ENCODE data around the gene ST3GAL4. TPM values are rescaled to one million over a fixed set of nuclear protein-coding genes. Genes with fewer than 3 reads are reported as not detected.

ST3GAL4 gene
- total RNA-seq, 1 donor: 13.8 TPM

GRCh38 chr11:126407682-126408288 lies 52.3 kb downstream of the ST3GAL4 start:
- Histone ChIP-seq H3K27me3 (ENCODE audit: insufficient read depth, low read length) (no peaks in the 10 kb centered on the region), H3K79me2 (ENCODE audit: insufficient read depth, low read length) (no peaks in the 10 kb centered on the region), H3K4me2 (ENCODE audit: insufficient read depth, low read length) (no peak overlapping the region), H2AFZ (ENCODE audit: low read length) (no peak overlapping the region), H4K20me1 (ENCODE audit: insufficient read depth, low read length) (peaks cover 8% of the 10 kb centered on the region), H3K4me1 (ENCODE audit: insufficient read depth, low read length) (no peaks in the 10 kb centered on the region), H3K4me3 (ENCODE audit: insufficient read depth, low read length) (no peak overlapping the region), H3K9me3 (ENCODE audit: low read depth, low read length) (no peaks in the 10 kb centered on the region), H3K27ac (ENCODE audit: low read depth, low read length) (no peak overlapping the region), H3K36me3 (ENCODE audit: insufficient read depth, low read length) (peaks cover 22% of the 10 kb centered on the region)
- TF ChIP-seq CTCF (IDR thresholded peaks at IDR 0.05; ENCODE audit: extremely low read depth, low read depth, low read length): no peak
- DNase-seq (ENCODE audit: insufficient read length, low spot score, missing footprints): peak; percentile 63

- no peaks in the 10 kb centered on the region for H3K9me3 ChIP-seq (ENCODE audit: low read depth, low read length)
- no peak overlapping the region for H3K27ac ChIP-seq (ENCODE audit: low read depth, low read length)
- TF ChIP-seq CTCF (IDR thresholded peaks at IDR 0.05; ENCODE audit: extremely low read depth, low read depth, low read length): no peak
- H2AFZ ChIP-seq (ENCODE audit: low read length): no peak overlapping the region
- H4K20me1 ChIP-seq (ENCODE audit: insufficient read depth, low read length): peaks cover 4% of the 10 kb centered on the region
- no peaks in the 10 kb centered on the region for H3K79me2 ChIP-seq (ENCODE audit: insufficient read depth, low read length)
- no peaks in the 10 kb centered on the region for H3K4me1 ChIP-seq (ENCODE audit: insufficient read depth, low read length)
- peak; percentile 79 for DNase-seq (ENCODE audit: insufficient read length, low spot score, missing footprints)
- H3K4me3 ChIP-seq (ENCODE audit: insufficient read depth, low read length): no peak overlapping the region
- H3K27me3 ChIP-seq (ENCODE audit: insufficient read depth, low read length): no peaks in the 10 kb centered on the region
- no peak overlapping the region for H3K4me2 ChIP-seq (ENCODE audit: insufficient read depth, low read length)
- peaks cover 27% of the 10 kb centered on the region for H3K36me3 ChIP-seq (ENCODE audit: insufficient read depth, low read length)
Observed at GRCh38 chr11:126408496-126408895, 53.0 kb downstream of the ST3GAL4 start.

GRCh38 chr11:126408901-126409619 lies 53.6 kb downstream of the ST3GAL4 start:
- H3K79me2 ChIP-seq (ENCODE audit: insufficient read depth, low read length): no peaks in the 10 kb centered on the region
- H3K4me3 ChIP-seq (ENCODE audit: insufficient read depth, low read length): no peak overlapping the region
- no peak for DNase-seq (ENCODE audit: insufficient read length, low spot score, missing footprints)
- no peak overlapping the region for H3K27ac ChIP-seq (ENCODE audit: low read depth, low read length)
- TF ChIP-seq CTCF (IDR thresholded peaks at IDR 0.05; ENCODE audit: extremely low read depth, low read depth, low read length): no peak
- H4K20me1 ChIP-seq (ENCODE audit: insufficient read depth, low read length): peaks cover 2% of the 10 kb centered on the region
- no peak overlapping the region for H3K4me2 ChIP-seq (ENCODE audit: insufficient read depth, low read length)
- H3K27me3 ChIP-seq (ENCODE audit: insufficient read depth, low read length): no peaks in the 10 kb centered on the region
- no peak overlapping the region for H2AFZ ChIP-seq (ENCODE audit: low read length)
- H3K36me3 ChIP-seq (ENCODE audit: insufficient read depth, low read length): peaks cover 27% of the 10 kb centered on the region
- H3K9me3 ChIP-seq (ENCODE audit: low read depth, low read length): no peaks in the 10 kb centered on the region
- H3K4me1 ChIP-seq (ENCODE audit: insufficient read depth, low read length): no peaks in the 10 kb centered on the region

GRCh38 chr11:126409620-126409985 lies 54.1 kb downstream of the ST3GAL4 start:
- no peaks in the 10 kb centered on the region for H3K79me2 ChIP-seq (ENCODE audit: insufficient read depth, low read length)
- H3K27me3 ChIP-seq (ENCODE audit: insufficient read depth, low read length): no peaks in the 10 kb centered on the region
- peaks cover 27% of the 10 kb centered on the region for H3K36me3 ChIP-seq (ENCODE audit: insufficient read depth, low read length)
- H3K4me2 ChIP-seq (ENCODE audit: insufficient read depth, low read length): no peak overlapping the region
- no peaks in the 10 kb centered on the region for H3K9me3 ChIP-seq (ENCODE audit: low read depth, low read length)
- H2AFZ ChIP-seq (ENCODE audit: low read length): no peak overlapping the region
- no peak for DNase-seq (ENCODE audit: insufficient read length, low spot score, missing footprints)
- no peak for TF ChIP-seq CTCF (IDR thresholded peaks at IDR 0.05; ENCODE audit: extremely low read depth, low read depth, low read length)
- peaks cover 2% of the 10 kb centered on the region for H4K20me1 ChIP-seq (ENCODE audit: insufficient read depth, low read length)
- H3K4me3 ChIP-seq (ENCODE audit: insufficient read depth, low read length): no peak overlapping the region
- no peak overlapping the region for H3K27ac ChIP-seq (ENCODE audit: low read depth, low read length)
- no peaks in the 10 kb centered on the region for H3K4me1 ChIP-seq (ENCODE audit: insufficient read depth, low read length)
